Esophagus muscularis mucosa (tissue), 3 donors: ENCODE results near the gene F9.

Experiments used
- POLR2A ChIP-seq: fragments of 450-650 bp; IDR thresholded peaks from one replicate; pipeline ENCODE4 v1.6.1; 2017; ENCODE audit warnings: antibody characterized with exemption, moderate library complexity, mild to moderate bottlenecking, low read depth
- TF ChIP-seq, protein P1 (sequence below), 3 experiments: fragments of 200-600 bp in 2 of 3; fragments of 450-650 bp in 1 of 3; sonication (generic) in 2 of 3; IDR thresholded peaks; one replicate each; pipeline ENCODE4 v1.5.1; 2017 to 2019; ENCODE audit warnings: antibody characterized with exemption in 3 of 3, mild to moderate bottlenecking in 2 of 3, moderate library complexity in 1 of 3

DNA sequence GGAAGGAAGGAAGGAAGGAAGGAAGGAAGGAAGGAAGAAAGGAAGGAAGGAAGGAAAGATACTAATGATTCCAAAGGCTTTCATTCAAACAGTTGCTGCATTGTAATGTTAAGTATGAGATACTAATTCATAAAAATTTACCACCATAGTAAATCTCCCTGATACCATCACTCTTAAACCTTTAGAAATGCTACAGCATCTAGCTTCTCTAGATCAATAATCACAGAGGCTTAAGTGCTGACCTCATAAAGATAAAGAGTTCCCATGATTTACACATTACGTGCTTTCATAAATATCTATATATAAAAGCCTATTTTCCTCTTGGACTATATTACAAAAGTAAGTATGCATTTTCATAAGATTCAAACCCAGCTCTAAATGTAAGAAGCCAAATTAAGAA is 36.4 kb downstream of the F9 start:
- no peak for TF ChIP-seq POLR2A
- TF ChIP-seq, protein P1, sequence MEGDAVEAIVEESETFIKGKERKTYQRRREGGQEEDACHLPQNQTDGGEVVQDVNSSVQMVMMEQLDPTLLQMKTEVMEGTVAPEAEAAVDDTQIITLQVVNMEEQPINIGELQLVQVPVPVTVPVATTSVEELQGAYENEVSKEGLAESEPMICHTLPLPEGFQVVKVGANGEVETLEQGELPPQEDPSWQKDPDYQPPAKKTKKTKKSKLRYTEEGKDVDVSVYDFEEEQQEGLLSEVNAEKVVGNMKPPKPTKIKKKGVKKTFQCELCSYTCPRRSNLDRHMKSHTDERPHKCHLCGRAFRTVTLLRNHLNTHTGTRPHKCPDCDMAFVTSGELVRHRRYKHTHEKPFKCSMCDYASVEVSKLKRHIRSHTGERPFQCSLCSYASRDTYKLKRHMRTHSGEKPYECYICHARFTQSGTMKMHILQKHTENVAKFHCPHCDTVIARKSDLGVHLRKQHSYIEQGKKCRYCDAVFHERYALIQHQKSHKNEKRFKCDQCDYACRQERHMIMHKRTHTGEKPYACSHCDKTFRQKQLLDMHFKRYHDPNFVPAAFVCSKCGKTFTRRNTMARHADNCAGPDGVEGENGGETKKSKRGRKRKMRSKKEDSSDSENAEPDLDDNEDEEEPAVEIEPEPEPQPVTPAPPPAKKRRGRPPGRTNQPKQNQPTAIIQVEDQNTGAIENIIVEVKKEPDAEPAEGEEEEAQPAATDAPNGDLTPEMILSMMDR (IDR thresholded peaks at IDR 0.05) = no peak
